HCT116 (cell line): Measurements from ENCODE around the gene RAP2A. TPM values are rescaled to one million over a fixed set of nuclear protein-coding genes. Genes with fewer than 3 reads are reported as not detected.

Experiments
- ATAC-seq: fragments of 200-7000 bp; cut with Tn5 transposase; 2 replicates; pipeline ENCODE4 v1.9.1; 2020; ENCODE audit warnings: mild to moderate bottlenecking, moderate library complexity
- BruUV-seq: library from RNA; stranded (reverse); fragments of 400-500 nt; replicated peaks from 2 replicates; lab custom pipeline; 2021; lab: Mats Ljungman, UMichigan
- CTCF ChIA-PET: fragments of 300-600 bp; sonication (Branson Sonifier 250); formaldehyde crosslinking; loops from one replicate; lab custom pipeline; 2021; ENCODE audit warnings: antibody characterized with exemption; lab: Charles Lee
- POLR2A ChIA-PET: fragments of 300-600, 350-600 bp; sonication (Branson Sonifier 250); formaldehyde crosslinking; loops from one replicate; lab custom pipeline; 2021; ENCODE audit warnings: antibody characterized with exemption; lab: Charles Lee
- RAD21 ChIA-PET, 2 experiments: fragments of 300-600 bp; sonication (Branson Sonifier 250); formaldehyde crosslinking; loops; one replicate each; lab custom pipeline; 2023; ENCODE audit warnings: low total read pairs in 2 of 2; ENCODE audit not compliant: uncharacterized antibody in 2 of 2, unreplicated experiment in 2 of 2, low non-redundant PET in 1 of 2; lab: Charles Lee
- DNase-seq: peaks from one replicate; pipeline ENCODE4 v3.0.0-alpha.2; 2010; ENCODE audit warnings: low read depth, low spot score
- H2AFZ ChIP-seq: fragments of 200-600 bp; shearing (Covaris generic), sonication (generic); 2 replicates; pipeline ENCODE4 v1.6.1; 2017; ENCODE audit warnings: low read depth, mixed run types, mixed read lengths, antibody characterized with exemption, low read length; ENCODE audit not compliant: poor library complexity, severe bottlenecking
- H3K27ac ChIP-seq: 2 replicates; pipeline ENCODE4 v1.5.1; 2012; ENCODE audit warnings: low read depth, low read length
- H3K27me3 ChIP-seq: fragments of 200-600 bp; sonication (generic); 2 replicates; pipeline ENCODE4 v1.6.1; 2016; ENCODE audit warnings: mixed run types, low read length, mixed read lengths; ENCODE audit not compliant: insufficient read depth
- H3K36me3 ChIP-seq, 2 experiments: fragments of 200-500 bp in 1 of 2; fragments of 200-600 bp in 1 of 2; sonication (Bioruptor generic) in 1 of 2; sonication (generic) in 1 of 2; 2 replicates each; pipeline versions ENCODE4 v1.5.1 to v1.6.1; 2014 to 2016; ENCODE audit warnings: low read length in 2 of 2, inconsistent platforms in 1 of 2, mixed read lengths in 1 of 2, mixed run types in 1 of 2; ENCODE audit not compliant: insufficient read depth in 2 of 2, control insufficient read depth in 1 of 2
- H3K4me1 ChIP-seq, 2 experiments: fragments of 200-600 bp in 1 of 2; sonication (generic) in 1 of 2; 2 replicates each; pipeline versions ENCODE4 v1.5.1 to v1.6.1; 2012 to 2017; ENCODE audit warnings: low read length in 2 of 2, inconsistent platforms in 1 of 2, mild to moderate bottlenecking in 1 of 2, mixed read lengths in 1 of 2, mixed run types in 1 of 2, moderate library complexity in 1 of 2; ENCODE audit not compliant: insufficient read depth in 2 of 2, control insufficient read depth in 1 of 2
- H3K4me2 ChIP-seq: fragments of 200-600 bp; sonication (generic); 2 replicates; pipeline ENCODE4 v1.6.1; 2017; ENCODE audit warnings: mixed run types, low read length, mixed read lengths
- H3K4me3 ChIP-seq, 2 experiments: fragments of 200-600 bp in 1 of 2; sonication (generic) in 1 of 2; replicated peaks in 1 of 2; 2 replicates each; pipeline ENCODE4 v1.5.1; 2011 to 2016; ENCODE audit warnings: low read length in 2 of 2, control low read depth in 1 of 2, low read depth in 1 of 2, mild to moderate bottlenecking in 1 of 2, mixed read lengths in 1 of 2, mixed run types in 1 of 2
- H3K79me2 ChIP-seq: fragments of 200-600 bp; sonication (generic); 2 replicates; pipeline ENCODE4 v1.6.1; 2017; ENCODE audit warnings: mild to moderate bottlenecking, mixed run types, low read length, moderate library complexity, mixed read lengths; ENCODE audit not compliant: insufficient read depth
- H3K9ac ChIP-seq: fragments of 200-600 bp; sonication (generic); 2 replicates; pipeline ENCODE4 v1.6.1; 2016; ENCODE audit warnings: low read length, mixed read lengths
- H3K9me2 ChIP-seq: fragments of 200-600 bp; sonication (generic), shearing (Covaris generic); 2 replicates; pipeline ENCODE4 v1.6.1; 2017; ENCODE audit warnings: mixed run types, mild to moderate bottlenecking, moderate library complexity; ENCODE audit not compliant: insufficient read depth
- H3K9me3 ChIP-seq, 2 experiments: fragments of 200-500 bp in 1 of 2; fragments of 200-600 bp in 1 of 2; sonication (Bioruptor generic) in 1 of 2; sonication (generic) in 1 of 2; 2 replicates each; pipeline ENCODE4 v1.6.1; 2014 to 2017; ENCODE audit warnings: low read length in 2 of 2, mixed read lengths in 2 of 2, inconsistent platforms in 1 of 2, low read depth in 1 of 2, mild to moderate bottlenecking in 1 of 2, mixed run types in 1 of 2, moderate library complexity in 1 of 2; ENCODE audit not compliant: control insufficient read depth in 1 of 2, insufficient read depth in 1 of 2
- H4K20me1 ChIP-seq: fragments of 200-600 bp; sonication (generic), shearing (Covaris generic); 2 replicates; pipeline ENCODE4 v1.6.1; 2017; ENCODE audit warnings: mixed run types, mild to moderate bottlenecking, moderate library complexity; ENCODE audit not compliant: insufficient read depth
- ATF3 ChIP-seq: IDR thresholded peaks from 2 replicates; pipeline ENCODE4 v1.6.1; 2012
- CBX3 ChIP-seq: IDR thresholded peaks from 2 replicates; pipeline ENCODE4 v1.6.1; 2012; ENCODE audit warnings: low read depth
- ELF1 ChIP-seq: IDR thresholded peaks from 2 replicates; pipeline ENCODE4 v1.6.1; 2012; ENCODE audit warnings: low read depth, borderline replicate concordance
- EZH2 ChIP-seq: fragments of 200-600 bp; sonication (generic); IDR thresholded peaks from 2 replicates; pipeline ENCODE4 v1.6.1; 2017; ENCODE audit warnings: antibody characterized with exemption, mixed run types
- MAX ChIP-seq: IDR thresholded peaks from 2 replicates; pipeline ENCODE4 v1.6.1; 2012
- POLR2A ChIP-seq: IDR thresholded peaks from 2 replicates; pipeline ENCODE4 v1.7.0; 2011; ENCODE audit warnings: borderline replicate concordance; ENCODE audit not compliant: insufficient read depth, insufficient read length; ENCODE audit errors: extremely low read depth
- POLR2AphosphoS5 ChIP-seq: IDR thresholded peaks from 2 replicates; pipeline ENCODE4 v1.6.1; 2011; ENCODE audit warnings: mild to moderate bottlenecking, low read depth, low read length, moderate library complexity
- RAD21 ChIP-seq: IDR thresholded peaks from 2 replicates; pipeline ENCODE4 v1.6.1; 2012; ENCODE audit warnings: low read depth, mild to moderate bottlenecking
- REST ChIP-seq: IDR thresholded peaks from 2 replicates; pipeline ENCODE4 v1.6.1; 2012; ENCODE audit warnings: low read depth
- SIN3A ChIP-seq: IDR thresholded peaks from 2 replicates; pipeline ENCODE4 v1.6.1; 2012; ENCODE audit warnings: low read depth
- SP1 ChIP-seq: IDR thresholded peaks from 2 replicates; pipeline ENCODE4 v1.6.1; 2012; ENCODE audit warnings: low read depth
- YY1 ChIP-seq: IDR thresholded peaks from 2 replicates; pipeline ENCODE4 v1.6.1; 2011; ENCODE audit warnings: low read length, low read depth, moderate library complexity, mild to moderate bottlenecking; ENCODE audit not compliant: insufficient replicate concordance; ENCODE audit errors: extremely low read depth
- ZFX ChIP-seq: fragments of 450-650 bp; IDR thresholded peaks from 2 replicates; pipeline ENCODE4 v1.6.1; 2017
- ZNF274 ChIP-seq: fragments of 200-500 bp; sonication (Bioruptor generic); IDR thresholded peaks from 2 replicates; pipeline ENCODE4 v1.6.1; 2014; ENCODE audit warnings: mild to moderate bottlenecking, low read depth, low read length, inconsistent platforms
- intact Hi-C: fragments of 100-400 bp; cut with micrococcal nuclease; formaldehyde crosslinking; loops from 2 replicates; pipeline ENCODE4 v1.10.0; 2022
- total RNA-seq: library from RNA; stranded (reverse); gene quantifications from one replicate; pipeline ENCODE4 v1.2.1, GENCODE V29; 2021; ENCODE audit not compliant: unreplicated experiment

Gene RAP2A
- total RNA-seq, 1 experiment from 2014 or later: 27.6 TPM

- no peaks in the 10 kb centered on the region for H4K20me1 ChIP-seq
- no peak for TF ChIP-seq ELF1
- TF ChIP-seq RAD21: no peak
- no peak for TF ChIP-seq ZNF274
- no peak for TF ChIP-seq SIN3A
- TF ChIP-seq EZH2: no peak
- no peak for TF ChIP-seq POLR2A
- no peak for TF ChIP-seq ATF3
- no peak for TF ChIP-seq REST
- TF ChIP-seq MAX: no peak
- TF ChIP-seq CBX3: no peak
- TF ChIP-seq SP1: no peak
- no peak for TF ChIP-seq ZFX
- TF ChIP-seq YY1: no peak
- no peak for TF ChIP-seq POLR2AphosphoS5
- TF ChIP-seq, all 23 proteins: peak for 0
- Histone ChIP-seq H3K9me2 (no peaks in the 10 kb centered on the region), H2AFZ (no peak overlapping the region), H3K4me1 (no peaks in the 10 kb centered on the region), H3K4me3 (no peak overlapping the region), H3K27ac (no peak overlapping the region), H3K79me2 (no peaks in the 10 kb centered on the region), H3K4me2 (no peak overlapping the region), H3K9ac (no peak overlapping the region), H3K27me3 (no peaks in the 10 kb centered on the region), H3K36me3 (0 out of 4 replicates have a peak, but pooled peaks cover 0 to 3% of the 10 kb centered on the region in 2 experiments), H3K9me3 (no peaks in the 10 kb centered on the region)
- intact Hi-C loops: no loop called here
- RAD21 ChIA-PET: no interaction called here
- CTCF ChIA-PET: no interaction called here
- POLR2A ChIA-PET: no interaction called here
- ATAC-seq (no peak), DNase-seq (no peak)
- no TSS peak for BruUV-seq
Measured at GRCh38 chr13:97460004-97460775, 26.2 kb downstream of the RAP2A start.
